Stromal cell of bone marrow (primary cell): ENCODE results near the gene PKD1L1.

ENCODE experiments used
- DNase-seq: peaks from one replicate; pipeline ENCODE4 v3.0.0-alpha.2; 2012; ENCODE audit warnings: low read depth

The PKD1L1 gene

DNA sequence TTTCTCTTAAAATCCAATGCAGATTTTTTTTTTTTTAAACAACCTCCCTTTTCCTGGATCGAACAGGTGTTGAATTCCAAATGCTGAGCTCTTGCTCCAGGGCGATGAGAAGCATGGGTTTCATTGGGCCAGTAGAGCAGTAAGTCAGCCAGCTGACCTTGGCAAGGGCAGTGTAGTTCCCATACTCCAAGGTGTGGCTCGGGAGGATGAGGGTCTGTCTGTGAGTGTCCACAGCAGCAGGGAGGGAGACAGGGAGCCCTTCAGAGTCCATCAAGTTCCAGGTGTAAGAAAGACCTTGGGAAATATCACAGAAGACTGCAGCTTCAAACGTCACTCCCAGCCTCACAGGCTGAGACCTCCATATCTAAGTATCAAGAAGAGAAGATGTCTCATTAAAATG lies 50.4 kb downstream of the PKD1L1 start:
- no peak for DNase-seq

DNA sequence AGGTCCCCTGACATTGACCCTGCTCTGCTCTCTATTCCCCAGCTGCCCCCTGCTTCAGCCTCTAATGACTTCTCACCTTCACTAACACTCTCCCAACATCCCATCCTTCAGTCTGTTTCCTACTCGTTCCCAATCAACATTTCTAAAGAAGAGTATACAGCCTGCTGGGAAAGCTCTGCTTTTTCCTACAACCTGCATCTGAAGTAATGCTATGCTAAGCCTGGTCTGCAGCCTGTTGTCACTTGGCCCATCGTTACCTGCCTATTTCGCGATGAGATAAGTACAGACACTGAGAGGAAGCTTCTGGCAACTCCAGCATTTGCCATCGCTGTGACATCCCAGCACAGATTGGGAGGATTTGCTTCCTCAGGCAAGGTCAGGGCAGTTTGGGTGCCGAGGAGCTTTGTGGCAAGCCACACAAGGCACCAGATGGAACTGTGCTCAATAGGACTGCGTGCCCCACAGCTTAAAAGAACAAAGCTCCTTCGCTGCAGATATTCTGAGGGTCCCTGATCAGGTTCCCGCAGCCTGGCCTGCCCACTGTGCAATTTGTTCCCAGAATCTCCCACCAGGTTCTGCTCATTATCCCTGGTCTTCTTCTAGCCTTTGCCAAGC lies 51.4 kb downstream of the PKD1L1 start:
- no peak for DNase-seq

DNA sequence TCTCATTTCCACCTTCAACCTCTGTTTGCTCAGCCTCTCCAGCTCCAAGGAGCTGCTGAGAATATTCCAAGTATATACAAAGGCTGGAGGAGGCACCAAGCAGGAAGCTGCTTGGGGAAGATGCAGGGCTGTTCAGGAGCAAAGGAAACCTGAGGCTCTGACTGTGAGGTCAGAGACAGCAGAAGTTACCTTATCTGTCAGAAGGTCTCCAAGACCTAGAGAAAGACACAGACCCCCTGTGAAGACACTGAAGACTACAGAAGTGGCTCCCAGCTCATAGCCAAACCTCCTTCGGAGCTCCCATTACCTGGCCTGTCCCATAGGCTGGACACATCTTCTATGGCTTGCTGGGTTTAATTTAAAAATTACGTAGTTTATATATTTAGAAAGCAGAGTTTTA lies 53.2 kb downstream of the PKD1L1 start:
- DNase-seq = no peak

DNA sequence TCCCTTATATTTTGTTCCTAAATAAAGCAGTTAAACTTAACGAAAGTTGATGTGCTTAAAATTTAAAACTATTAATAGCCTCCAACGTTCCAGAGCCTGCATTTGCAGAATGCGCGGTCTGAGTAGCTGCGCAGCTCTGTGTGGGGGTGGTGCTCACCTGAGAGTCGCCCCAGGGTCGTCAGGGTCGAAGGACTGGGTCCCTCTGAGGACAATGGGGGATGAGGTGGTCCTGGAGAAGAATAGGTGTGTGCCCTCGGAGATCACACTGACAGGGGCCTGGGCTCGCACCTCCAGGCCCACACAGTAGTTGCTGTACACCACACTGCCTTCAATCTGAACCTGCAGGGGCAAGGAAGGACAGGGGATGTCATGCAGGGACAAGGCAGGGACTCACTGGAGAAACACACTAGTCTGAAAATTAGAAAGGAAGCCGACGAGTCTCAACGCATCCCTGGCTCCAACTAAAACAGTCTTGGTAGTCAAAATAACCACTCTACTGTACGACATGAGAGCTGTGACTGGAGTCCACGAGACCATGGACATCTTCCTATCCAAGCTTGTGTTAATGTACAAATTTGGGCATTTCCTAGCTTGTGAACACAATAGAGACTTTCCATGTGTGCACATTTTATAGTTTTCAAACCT lies 54.4 kb downstream of the PKD1L1 start:
- DNase-seq = no peak

DNA sequence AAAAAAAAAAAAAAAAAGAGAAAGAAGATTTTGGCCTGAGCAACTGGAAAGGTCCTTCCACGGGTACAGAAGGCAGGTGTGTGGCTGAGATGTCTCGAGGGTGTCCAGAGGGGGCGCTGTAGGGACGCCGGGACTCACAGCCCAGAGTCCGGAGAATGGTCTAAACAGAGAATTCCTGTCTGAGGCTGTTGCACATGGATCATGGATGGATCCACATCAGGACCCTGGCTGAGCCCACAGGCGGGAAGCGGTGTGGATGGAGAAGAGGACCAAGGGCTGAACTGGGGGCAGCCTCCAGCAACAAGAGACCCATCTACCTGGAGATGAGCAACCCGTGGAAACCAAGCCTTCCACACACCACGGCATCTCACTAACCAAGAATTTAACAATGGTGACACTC lies 55.0 kb downstream of the PKD1L1 start:
- no peak for DNase-seq

DNA sequence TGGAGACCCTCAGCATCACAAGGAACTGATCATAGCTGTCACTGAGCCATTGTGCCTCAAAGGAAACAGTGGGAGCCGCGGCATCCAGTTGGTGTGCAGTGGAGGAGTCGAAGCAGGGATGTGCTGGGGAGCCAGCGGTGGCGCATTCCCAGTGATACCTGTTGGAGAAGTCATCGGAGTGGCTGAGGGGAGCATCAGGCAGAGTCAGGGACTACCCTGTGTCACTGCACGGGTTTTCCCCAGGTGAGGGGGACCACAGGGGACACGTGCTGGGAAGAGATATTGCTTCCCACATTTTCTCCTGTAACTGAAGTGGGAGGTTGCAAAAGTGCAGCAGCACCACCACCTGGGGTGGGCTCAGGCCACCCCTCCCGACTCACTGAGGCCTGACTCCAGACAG lies 57.7 kb downstream of the PKD1L1 start:
- DNase-seq = no peak

DNA sequence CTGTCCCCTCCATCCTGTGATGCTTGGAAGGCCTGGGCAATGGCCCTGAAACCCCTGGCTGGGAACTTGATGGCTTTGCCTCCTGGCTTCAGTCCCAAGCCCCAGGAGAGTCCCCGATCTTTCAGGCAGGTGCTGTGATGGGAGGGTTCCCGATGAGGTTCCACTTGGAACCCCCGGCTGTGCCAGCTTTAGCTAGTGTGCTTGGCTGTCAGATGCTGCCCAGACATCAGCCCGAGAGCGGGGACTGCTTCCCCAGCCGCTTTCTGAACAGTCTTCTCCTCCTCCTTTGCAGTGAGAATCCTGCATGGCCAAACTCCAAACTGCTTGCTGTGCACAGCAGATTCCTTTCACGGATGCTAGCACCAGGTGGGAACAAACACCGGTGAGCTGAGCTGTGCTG lies 58.1 kb downstream of the PKD1L1 start:
- DNase-seq = no peak

DNA sequence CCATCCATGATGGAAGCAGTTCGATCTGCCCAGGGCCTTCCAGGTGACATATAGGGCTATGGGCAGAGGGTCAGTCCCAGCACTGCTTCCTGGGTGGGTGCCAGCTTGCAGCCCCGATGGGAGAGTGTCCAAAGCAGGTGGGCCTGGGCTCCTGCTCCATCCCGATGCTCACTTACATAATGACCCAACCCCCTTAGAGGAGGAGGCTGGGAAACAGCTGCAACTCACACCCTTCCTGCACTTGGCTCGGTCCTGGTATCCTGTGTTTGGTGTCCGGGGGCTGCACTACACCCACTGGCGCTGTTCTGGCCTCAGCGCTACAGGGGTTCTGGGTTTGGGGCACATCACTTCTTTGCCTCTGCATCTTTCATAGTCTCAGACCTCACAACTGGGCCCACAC lies 58.5 kb downstream of the PKD1L1 start:
- DNase-seq = no peak

DNA sequence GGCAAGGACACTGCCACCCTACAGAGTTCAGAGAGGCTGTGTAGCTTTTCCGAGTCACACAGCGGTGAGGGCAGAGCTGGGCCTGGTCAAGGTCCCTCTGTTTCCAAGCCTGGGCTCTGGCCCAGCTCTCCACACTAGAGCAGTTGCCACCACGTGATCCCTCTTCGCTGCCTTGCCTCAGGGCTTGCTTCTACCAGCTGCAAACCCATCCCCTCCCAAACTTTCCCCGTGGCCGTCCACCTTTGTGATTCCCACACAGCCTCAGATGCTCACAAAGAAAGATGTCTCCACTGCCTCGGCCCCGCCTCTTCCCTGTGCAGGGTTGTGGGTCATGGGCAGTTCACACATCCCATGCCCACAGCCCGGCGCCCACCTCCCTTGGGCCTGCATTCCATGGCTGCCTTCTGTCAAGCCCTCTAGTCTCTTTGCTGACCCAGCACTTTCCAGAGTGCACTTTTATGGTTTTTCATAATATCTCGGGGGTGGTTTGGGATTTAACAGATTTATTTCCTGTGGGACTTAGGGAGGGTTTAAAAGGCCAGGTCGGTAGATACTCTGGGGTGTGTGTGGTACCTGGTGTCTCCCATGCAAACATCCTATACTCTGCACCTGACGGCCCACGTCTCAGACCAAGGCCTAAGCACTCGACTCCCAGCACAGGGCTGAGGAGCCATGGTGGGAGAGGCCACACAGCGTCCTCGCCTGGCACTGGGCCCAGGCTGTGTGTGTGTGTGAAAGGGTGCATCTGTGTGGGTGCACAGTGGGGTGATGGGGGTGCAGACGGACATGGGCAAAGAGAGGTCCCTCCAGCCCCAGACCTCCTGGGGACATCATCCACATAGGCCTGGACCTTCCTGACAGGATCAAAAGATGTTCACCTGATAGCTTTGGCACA lies 59.6 kb downstream of the PKD1L1 start:
- DNase-seq = no peak

DNA sequence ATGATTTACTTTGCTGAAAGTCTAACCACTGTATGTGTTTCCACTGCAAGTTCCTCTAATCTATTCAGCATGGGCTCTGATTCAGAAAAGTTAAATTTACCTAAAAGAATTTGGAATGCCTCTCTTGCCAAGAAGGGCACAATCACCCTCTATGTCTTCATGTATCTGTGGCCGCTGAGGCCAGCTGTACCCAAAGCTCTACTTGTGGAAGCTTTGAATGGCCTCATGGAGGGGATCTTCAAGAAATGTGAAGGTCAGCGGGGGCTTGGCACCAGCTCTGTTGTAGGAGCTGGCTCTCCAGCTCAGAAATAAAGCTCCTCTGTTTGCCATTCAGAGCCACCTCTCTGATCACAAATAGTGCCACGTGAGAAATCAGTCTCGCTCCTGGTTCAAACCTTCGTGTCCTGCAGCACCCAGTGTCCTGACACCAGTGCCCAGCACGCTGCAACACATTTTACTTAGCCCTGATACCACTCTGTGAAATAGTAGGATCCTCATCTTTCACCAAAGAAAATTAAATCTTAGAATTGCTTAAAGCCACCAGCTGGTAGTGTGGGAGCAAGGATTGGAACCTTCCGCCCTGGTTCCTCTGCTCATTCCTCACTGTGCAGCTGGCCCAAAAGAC lies 61.1 kb downstream of the PKD1L1 start:
- DNase-seq = no peak

DNA sequence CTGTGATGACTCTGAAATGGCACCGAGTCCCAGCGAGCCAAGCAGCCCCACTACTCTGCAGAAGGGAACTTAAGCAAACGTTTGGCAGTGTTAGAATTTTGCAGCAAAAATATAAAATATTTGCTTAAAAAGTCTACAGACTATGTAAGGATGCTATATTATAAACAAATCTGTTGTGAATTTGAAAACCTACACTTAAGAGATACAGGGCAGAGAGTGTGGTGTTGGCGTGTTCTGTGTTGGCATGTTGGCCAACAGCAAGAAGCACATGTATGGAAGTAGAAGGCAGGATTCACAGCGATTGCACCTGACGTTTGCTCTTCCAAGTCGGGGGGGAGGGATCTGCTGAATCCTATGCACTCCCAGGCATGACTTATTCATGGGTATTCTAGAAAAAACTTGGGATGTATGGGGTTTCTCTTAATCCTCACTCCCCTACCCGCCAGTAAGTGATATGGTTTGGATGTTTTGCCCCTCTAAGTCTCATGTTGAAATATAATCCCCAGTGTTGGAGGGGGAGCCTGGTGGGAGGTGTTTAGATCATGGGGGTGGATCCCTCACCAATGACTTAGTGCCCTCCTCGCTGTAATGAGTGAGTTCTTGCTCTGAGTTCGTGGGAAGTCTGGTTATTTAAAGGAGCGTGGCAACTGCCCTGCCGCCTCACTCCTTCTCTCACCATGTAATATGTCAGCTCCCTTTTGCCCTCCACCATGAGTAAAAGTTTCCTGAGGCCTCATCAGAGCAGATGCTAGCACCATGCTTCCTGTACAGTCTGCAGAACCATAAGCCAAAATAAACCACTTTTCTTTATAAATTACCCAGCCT lies 62.1 kb downstream of the PKD1L1 start:
- DNase-seq = no peak

DNA sequence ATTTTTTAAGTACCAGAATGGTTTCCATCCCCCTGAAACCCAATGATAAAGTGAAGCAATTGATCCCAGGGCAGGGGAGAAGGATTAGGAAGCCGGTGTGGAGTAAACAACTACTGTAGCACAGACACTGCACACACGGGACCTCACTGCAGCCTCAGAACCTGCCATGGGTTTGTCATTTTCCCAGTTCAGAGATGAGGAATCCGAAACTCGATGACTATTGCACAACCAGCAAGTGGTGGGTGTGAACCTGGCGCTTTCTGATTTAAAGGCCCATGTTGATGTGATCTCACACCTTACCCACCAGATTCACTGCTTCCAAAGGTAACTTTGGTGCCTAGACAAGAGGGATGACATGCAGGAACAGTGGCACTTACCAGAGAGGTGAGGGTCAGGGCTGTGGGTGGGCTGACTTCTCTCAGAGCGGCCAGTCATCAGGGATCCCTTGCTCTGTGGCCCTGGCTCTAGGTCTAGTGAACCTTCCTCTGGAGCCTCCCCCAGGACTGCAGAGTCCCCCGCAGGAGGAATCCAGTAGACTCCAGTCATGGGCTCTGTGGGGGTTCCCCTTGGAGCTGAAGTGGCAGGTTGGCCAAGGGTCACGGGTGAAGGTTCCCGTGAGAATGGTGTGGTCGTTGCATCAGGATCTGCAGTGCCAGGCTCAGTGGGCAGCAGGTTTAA lies 62.8 kb downstream of the PKD1L1 start:
- DNase-seq = no peak

DNA sequence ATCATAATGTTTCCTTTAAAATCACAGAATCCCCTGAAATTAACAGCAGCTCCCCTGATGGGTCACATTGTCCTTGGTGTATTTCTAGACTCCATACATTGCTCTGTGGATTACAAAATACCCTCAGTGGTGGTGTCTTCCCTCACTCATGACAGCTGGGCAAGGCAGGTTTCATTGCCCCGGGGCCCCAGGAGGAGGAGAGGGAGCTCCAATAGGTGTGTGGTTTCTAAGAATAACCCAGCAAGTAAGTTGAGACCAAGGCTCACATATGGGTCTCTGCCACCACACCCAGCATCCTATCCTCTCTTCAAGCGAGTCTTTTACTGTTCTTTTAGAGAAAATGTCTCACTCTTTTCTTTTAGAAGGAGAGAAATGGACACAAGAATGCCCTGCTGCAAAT lies 63.6 kb downstream of the PKD1L1 start:
- DNase-seq = no peak

DNA sequence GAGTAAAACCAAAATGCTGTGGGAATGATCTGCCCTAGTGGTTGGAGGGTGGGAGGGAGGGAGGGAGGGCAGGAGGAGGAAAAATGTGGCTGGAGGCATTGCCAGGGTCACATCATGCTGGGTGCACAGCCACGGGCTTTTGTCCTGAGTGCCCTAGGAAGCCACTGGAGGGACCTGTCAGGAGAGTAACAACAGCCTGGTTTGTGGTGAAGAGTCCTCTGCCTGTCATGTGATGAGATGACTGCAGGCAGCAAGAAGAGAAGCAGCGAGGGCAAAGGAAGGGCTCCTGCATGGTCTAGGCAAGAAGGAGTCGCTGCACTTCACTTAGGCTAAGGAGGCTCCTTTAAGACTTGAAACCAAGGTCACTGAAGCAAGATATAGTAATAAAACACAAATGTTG lies 65.6 kb downstream of the PKD1L1 start:
- no peak for DNase-seq

DNA sequence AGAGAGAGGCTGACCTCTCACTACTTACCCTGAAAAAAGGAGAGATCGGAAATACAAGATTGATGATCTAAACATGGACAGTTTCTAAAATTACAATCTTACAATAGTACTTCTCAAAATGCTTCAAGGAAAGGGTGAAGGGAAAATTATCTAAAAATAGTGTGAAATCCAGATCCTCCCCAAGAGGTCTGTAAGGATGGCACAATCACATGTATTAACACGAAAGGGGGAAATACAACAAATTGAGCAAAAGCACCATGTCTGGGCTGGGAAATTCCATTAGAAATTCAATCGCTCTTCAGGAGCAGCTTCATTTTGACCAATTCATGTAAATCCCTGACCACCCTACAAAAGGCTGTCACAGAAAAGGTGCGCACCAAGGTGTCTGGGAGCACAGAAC lies 67.0 kb downstream of the PKD1L1 start:
- no peak for DNase-seq

DNA sequence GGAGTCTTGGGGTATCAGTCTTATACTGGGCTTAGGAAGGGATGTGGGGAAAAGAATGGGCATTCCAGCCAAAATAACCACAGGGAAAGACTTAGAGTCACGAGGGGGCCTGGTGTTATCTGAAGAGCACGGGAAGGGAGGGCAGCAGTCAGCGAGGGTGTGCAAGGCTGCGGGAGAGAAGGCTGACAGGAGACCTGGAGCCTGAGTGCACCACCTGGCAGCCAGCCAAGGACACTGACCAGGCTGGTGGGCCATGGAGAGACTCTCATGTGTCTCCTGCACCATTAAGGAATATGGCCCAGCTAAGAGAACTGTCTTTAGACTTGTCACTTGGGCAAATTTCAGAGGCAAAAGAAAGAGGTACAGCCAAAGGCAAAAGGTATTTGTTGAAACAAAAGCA lies 69.6 kb downstream of the PKD1L1 start:
- DNase-seq = no peak

DNA sequence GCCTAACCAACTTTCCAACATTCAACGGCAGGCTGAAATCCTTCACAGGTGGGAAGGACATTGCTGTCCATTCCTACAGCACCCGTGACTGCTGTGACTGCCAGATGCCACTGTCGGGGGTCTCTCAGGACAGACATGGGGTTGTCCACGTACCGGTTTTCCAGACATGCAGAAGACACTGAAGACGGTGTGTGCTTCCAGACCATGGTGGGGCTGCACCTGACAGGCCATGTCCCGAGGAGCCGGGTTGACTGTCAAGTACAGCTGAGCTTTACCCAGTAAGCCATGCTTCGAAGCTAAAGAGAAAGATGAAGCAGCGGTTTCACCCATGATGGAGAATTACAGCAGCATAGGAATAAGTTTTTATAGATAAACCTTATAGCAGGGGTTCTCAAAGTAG lies 70.9 kb downstream of the PKD1L1 start:
- no peak for DNase-seq

DNA sequence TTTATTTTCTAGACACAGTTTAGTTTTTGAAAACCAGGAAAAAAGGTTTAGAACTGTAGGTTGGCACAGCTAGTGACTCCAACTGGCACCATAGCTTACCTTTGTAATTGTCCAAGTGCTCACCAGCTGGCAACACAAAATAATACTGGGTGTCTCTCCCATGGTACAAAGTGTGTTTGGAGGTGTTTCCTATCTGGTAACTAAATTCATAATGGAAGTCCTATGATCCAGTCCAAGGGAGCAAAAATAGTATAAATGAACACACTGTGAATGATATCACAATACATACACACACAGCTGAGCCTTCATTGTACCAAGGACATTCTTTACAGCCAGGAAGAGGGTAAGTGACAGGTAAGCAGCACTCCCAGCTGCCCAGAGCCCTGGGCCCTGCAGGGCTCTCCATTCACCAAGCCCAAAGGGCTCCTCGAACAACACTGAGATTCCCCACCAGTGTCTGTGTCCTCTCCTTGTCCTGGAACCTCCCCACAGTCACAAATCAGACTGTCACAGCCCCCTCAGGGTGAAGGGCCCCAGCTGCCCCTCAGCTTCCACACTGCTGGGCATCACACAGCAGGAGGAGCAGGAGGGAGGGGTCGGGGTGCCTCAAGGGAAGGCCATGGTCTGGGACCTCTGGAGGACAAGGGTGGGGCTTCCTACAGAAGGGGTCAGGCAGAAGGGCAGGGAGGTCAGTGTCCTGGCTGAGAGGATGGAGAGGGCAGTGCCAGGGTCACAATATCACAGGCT lies 72.1 kb downstream of the PKD1L1 start:
- DNase-seq = no peak

DNA sequence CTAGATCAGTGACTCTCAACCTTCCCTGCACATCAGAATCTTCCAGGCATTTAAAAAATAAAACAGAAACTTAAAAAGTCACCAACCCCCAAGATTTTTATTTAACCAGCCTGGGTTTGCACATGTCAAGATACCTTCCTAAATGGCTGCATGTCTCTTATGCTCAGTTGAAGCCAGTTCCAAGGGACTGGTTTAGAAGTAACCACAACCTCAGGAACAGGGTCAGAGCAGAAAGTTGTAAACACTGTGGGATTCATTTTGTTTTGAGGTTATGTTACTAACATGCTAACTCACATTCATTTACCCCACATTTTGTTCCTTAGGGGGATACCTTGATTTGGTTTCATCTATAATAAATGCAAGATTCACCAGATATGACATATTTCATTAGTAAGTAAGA lies 72.9 kb downstream of the PKD1L1 start:
- no peak for DNase-seq

DNA sequence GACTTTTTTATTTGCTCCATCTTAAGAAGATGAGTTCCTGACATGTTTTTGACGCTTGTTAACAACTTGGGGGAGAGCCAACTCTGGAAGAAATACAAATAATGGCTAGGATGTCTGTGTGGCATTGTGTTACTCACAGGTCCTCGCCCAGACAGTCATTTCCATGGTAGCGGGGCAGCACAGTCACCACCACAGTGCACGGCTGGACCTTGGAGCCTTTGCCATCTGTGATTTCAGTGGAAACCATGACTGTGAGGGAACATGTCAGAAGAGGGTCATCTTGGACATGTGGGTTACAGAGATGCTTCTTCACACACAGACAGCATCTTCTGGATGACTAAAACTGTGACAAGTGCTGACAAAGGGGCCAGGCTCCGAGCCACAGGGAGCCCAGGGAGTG lies 74.5 kb downstream of the PKD1L1 start:
- peak; percentile 12 for DNase-seq

DNA sequence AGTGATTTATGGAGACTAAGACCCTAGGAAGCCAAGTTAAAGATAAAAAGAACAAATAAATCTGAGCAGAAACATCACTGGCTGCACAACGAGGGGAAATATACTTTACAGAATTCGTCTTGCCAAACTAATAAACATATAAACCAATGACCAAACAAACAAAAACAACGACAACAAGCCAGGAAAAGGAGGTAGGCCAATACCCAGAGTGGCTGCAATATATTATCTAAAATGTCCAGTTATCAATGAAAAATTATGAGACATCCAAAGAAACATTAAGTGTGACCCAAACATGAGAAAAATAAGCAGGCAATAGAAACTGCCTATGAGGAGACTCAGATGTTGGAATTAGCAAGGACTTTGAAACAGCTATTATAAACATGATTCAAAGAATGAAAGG lies 81.0 kb downstream of the PKD1L1 start:
- DNase-seq = no peak
